Ovary (tissue), 9 donors: Measurements from ENCODE around the gene TMUB2. TPM values are rescaled to one million over a fixed set of nuclear protein-coding genes. Genes with fewer than 3 reads are reported as not detected.

Experiments used
- DNase-seq, 5 donors: peaks; one replicate each; pipeline ENCODE4 v3.0.0-alpha.2; 2019 to 2020
- H3K27ac ChIP-seq, 2 donors: fragments of 200-600 bp; one replicate each; pipeline versions ENCODE4 v1.5.1 to v1.8.0; 2019 to 2022
- H3K27me3 ChIP-seq: fragments of 200-600 bp; one replicate; pipeline ENCODE4 v1.8.0; 2022
- H3K36me3 ChIP-seq: fragments of 200-600 bp; sonication (generic); one replicate; pipeline ENCODE4 v1.5.1; 2019
- H3K4me1 ChIP-seq: one replicate; pipeline ENCODE4 v1.8.1; 2013; ENCODE audit warnings: mild to moderate bottlenecking, moderate library complexity; ENCODE audit not compliant: insufficient read depth
- H3K4me3 ChIP-seq: fragments of 200-600 bp; sonication (generic); one replicate; pipeline ENCODE4 v1.5.1; 2017
- H3K9me3 ChIP-seq, 2 donors: fragments of 200-600 bp in 1 of 2; sonication (generic) in 1 of 2; one replicate each; pipeline versions ENCODE4 v1.5.1 to v1.8.1; 2013 to 2019; ENCODE audit warnings: mild to moderate bottlenecking in 1 of 2, moderate library complexity in 1 of 2
- CTCF ChIP-seq, 3 donors: fragments of 450-650 bp in 2 of 3; fragments of 200-600 bp in 1 of 3; IDR thresholded peaks; one replicate each; pipeline versions ENCODE4 v1.5.1 to v1.8.0; 2016 to 2022; ENCODE audit warnings: antibody characterized with exemption in 3 of 3, mild to moderate bottlenecking in 1 of 3
- EP300 ChIP-seq: sonication (generic); formaldehyde crosslinking; IDR thresholded peaks from one replicate; pipeline ENCODE4 v1.6.1; 2017; ENCODE audit warnings: antibody characterized with exemption
- POLR2A ChIP-seq: fragments of 450-650 bp; IDR thresholded peaks from one replicate; pipeline ENCODE4 v1.6.1; 2017; ENCODE audit warnings: antibody characterized with exemption, mild to moderate bottlenecking, moderate library complexity
- WGBS, 3 donors: extraction: QIAGEN DNeasy Blood & Tissue Kit in 1 of 3; methylation state at CpG; one replicate each; pipeline versions ENCODE4 v1.1.5 to v1.1.7; 2013 to 2017; 5-methylcytosine and 5-hydroxymethylcytosine counted together
- intact Hi-C, 4 donors: fragments of 100-400 bp; cut with DNase I; formaldehyde crosslinking; loops; one replicate each; pipeline versions ENCODE4 v1.11.0 to v1.15.1; 2022 to 2023
- polyA plus RNA-seq, 2 donors: library from polyadenylated mRNA; stranded (reverse); fragments of 200-250 nt in 1 of 2; fragments of 350-450 nt in 1 of 2; fragmentation: Illumina TruSeq in 1 of 2; extraction: RNeasy Lipid Tissue Mini Kit (QIAGEN cat#74804) in 1 of 2; gene quantifications; one replicate each; pipeline ENCODE4 v1.2.3, GENCODE V29; 2013 to 2014
- total RNA-seq, 7 donors: library from RNA; depleted of rRNA in 2 of 7; stranded (reverse); fragments of >200 nt in 2 of 7; fragmentation: NEBNext Ultra II Directional in 3 of 7; extraction: Animal tissue kit (Norgen Biotek cat#: 25700) in 3 of 7; gene quantifications; one replicate each; pipeline versions ENCODE4 v1.1.0 to v1.2.4, GENCODE V29; 2016 to 2023
- donor health status: DM: no; HTN: no; CAD: no; lungs with moderate emphysema.
- donor health status: DM: no; HTN: no; CAD: no.
- donor health status: Bipolar disorder and iron deficiency.
- donor health status: DM: yes; HTN: yes; CAD: no.
- donor health status: DM: no; HTN: no; CAD: no.
- donor health status: DM: yes; HTN: yes; CAD: no.

The TMUB2 gene
- total and polyA plus RNA-seq, 9 donors = 18.7 to 37.0 (median 28.6) TPM

- H3K4me3 ChIP-seq = no peak overlapping the region
- H3K36me3 ChIP-seq = no peaks in the 10 kb centered on the region
- DNase-seq = no peak
- H3K27me3 ChIP-seq = no peaks in the 10 kb centered on the region
- 78 to 83% (median 81%) methylated on average over 10 of the region's 10 CpGs for WGBS, 3 donors
- no peak for TF ChIP-seq POLR2A
- no peak for TF ChIP-seq CTCF (IDR thresholded peaks at IDR 0.05)
- no peak for TF ChIP-seq EP300
- H3K27ac ChIP-seq = no peak overlapping the region
- H3K9me3 ChIP-seq = no peaks in the 10 kb centered on the region
- peaks cover 1% of the 10 kb centered on the region for H3K4me1 ChIP-seq
- intact Hi-C loops = no loop called here
Measured at GRCh38 chr17:44190481-44190880, 3.7 kb downstream of the TMUB2 start.

DNA sequence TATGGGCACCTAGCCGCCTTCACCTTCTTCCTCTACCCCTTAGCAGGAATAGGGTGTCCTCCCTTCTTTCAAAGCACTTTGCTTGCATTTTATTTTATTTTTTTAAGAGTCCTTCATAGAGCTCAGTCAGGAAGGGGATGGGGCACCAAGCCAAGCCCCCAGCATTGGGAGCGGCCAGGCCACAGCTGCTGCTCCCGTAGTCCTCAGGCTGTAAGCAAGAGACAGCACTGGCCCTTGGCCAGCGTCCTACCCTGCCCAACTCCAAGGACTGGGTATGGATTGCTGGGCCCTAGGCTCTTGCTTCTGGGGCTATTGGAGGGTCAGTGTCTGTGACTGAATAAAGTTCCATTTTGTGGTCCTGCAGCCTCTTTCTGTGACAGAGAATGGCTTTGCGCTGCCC lies 4.6 kb downstream of the TMUB2 start:
- H3K4me3 ChIP-seq = no peak overlapping the region
- no peak for TF ChIP-seq POLR2A
- no peaks in the 10 kb centered on the region for H3K27me3 ChIP-seq
- 44 to 51% (median 49%) methylated on average over 5 of the region's 5 CpGs for WGBS, 3 donors
- H3K36me3 ChIP-seq = no peaks in the 10 kb centered on the region
- no peak for DNase-seq
- H3K9me3 ChIP-seq = no peaks in the 10 kb centered on the region
- no peak overlapping the region for H3K27ac ChIP-seq
- H3K4me1 ChIP-seq = peaks cover 1% of the 10 kb centered on the region
- intact Hi-C loops = no loop called here

GRCh38 chr17:44191941-44192496 lies 5.2 kb downstream of the TMUB2 start:
- Histone ChIP-seq H3K4me3 (no peak overlapping the region), H3K36me3 (no peaks in the 10 kb centered on the region), H3K27me3 (no peaks in the 10 kb centered on the region), H3K9me3 (no peaks in the 10 kb centered on the region), H3K4me1 (peaks cover 1% of the 10 kb centered on the region), H3K27ac (no peak overlapping the region)
- no peak for TF ChIP-seq POLR2A
- no peak for TF ChIP-seq CTCF (IDR thresholded peaks at IDR 0.05)
- no peak for TF ChIP-seq EP300
- 52 to 59% (median 54%) methylated on average over 7 of the region's 7 CpGs for WGBS, 3 donors
- no peak for DNase-seq
- intact Hi-C loops = no loop called here

DNA sequence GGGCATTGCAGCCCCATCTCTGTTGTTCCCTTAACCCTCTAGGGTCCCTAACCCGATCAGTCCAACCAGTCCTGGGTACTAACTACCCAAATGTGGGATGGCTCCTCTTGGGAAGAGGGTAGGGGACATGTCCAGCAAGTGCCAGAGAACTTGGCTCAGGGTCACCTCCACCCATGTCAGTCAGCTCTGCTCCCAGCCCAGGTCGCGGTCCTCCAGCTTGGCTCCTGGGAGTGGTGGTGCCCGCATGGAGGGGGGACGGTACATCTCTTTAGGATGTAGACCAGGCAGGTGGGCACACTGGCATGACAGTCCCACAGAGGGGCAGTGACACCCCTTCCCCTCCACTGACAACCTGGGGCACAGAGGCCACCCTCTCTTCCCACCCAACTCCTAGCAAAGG lies 6.0 kb downstream of the TMUB2 start:
- Histone ChIP-seq H3K4me3 (no peak overlapping the region), H3K27me3 (no peaks in the 10 kb centered on the region), H3K4me1 (peaks cover 1% of the 10 kb centered on the region), H3K9me3 (no peaks in the 10 kb centered on the region), H3K36me3 (no peaks in the 10 kb centered on the region), H3K27ac (no peak overlapping the region)
- DNase-seq = no peak
- 85 to 88% (median 86%) methylated on average over 5 of the region's 5 CpGs for WGBS, 3 donors
- intact Hi-C loops = no loop called here
- no peak for TF ChIP-seq CTCF (IDR thresholded peaks at IDR 0.05)
- TF ChIP-seq EP300 = no peak
- no peak for TF ChIP-seq POLR2A

GRCh38 chr17:44193326-44194084 lies 6.7 kb downstream of the TMUB2 start:
- intact Hi-C loops = no loop called here
- no peaks in the 10 kb centered on the region for H3K27me3 ChIP-seq

More at GRCh38 chr17:44193326-44194084, 6.7 kb downstream of the TMUB2 start:
- no peak overlapping the region for H3K4me3 ChIP-seq
- no peaks in the 10 kb centered on the region for H3K36me3 ChIP-seq
- no peaks in the 10 kb centered on the region for H3K9me3 ChIP-seq
- no peak overlapping the region for H3K27ac ChIP-seq
- DNase-seq = no peak
- WGBS, 3 donors = 83 to 87% (median 85%) methylated on average over 14 of the region's 14 CpGs
- TF ChIP-seq POLR2A (no peak), CTCF (IDR thresholded peaks at IDR 0.05) (no peak), EP300 (no peak)
- no peaks in the 10 kb centered on the region for H3K4me1 ChIP-seq
